ENCODE data around the gene HJURP. TPM values are rescaled to one million over a fixed set of nuclear protein-coding genes. Genes with fewer than 3 reads are reported as not detected.

HJURP gene
- total RNA-seq, 1 experiment from 2014 or later: 49.7 TPM

- H3K9me3 Mint-ChIP-seq: peaks cover 0 to 2% of the 10 kb centered on the region in 2 experiments; a peak in 1 of 5 replicates
- Histone ChIP-seq H3K27ac (ENCODE audit: insufficient read length, low read depth, low read length) (no peak overlapping the region), H2AK5ac (ENCODE audit: insufficient read length, low read length) (no peak overlapping the region), H3K9ac (ENCODE audit: extremely low read depth, insufficient read length, low read length) (no peak overlapping the region), H3K79me2 (ENCODE audit: insufficient read depth, low read length) (no peaks in the 10 kb centered on the region), H4K20me1 (ENCODE audit: control insufficient read depth, insufficient read depth, insufficient read length) (no peaks in the 10 kb centered on the region), H4K8ac (replicated peaks; ENCODE audit: insufficient read length, low read depth, low read length) (no peak overlapping the region), H3K4me2 (ENCODE audit: insufficient read depth, insufficient read length, low read length) (no peak overlapping the region), H3K79me1 (ENCODE audit: insufficient read depth, low read depth, low read length, poor library complexity, severe bottlenecking) (no peaks in the 10 kb centered on the region), H3K27me3 (ENCODE audit: insufficient read depth, low read length) (no peaks in the 10 kb centered on the region), H3K18ac (ENCODE audit: insufficient read length, low read depth, low read length) (no peak overlapping the region), H3K14ac (ENCODE audit: insufficient read depth, low read length) (no peak overlapping the region), H2BK5ac (ENCODE audit: insufficient read length, low read length) (no peak overlapping the region), H3K4ac (ENCODE audit: low read depth, low read length) (no peak overlapping the region), H3K23ac (ENCODE audit: insufficient read length, low read depth, low read length) (no peak overlapping the region), H3K9me3 (ENCODE audit: control insufficient read depth, low read depth, low read length) (no peaks in the 10 kb centered on the region), H4K91ac (ENCODE audit: insufficient read length, low read depth, low read length) (no peak overlapping the region), H2AFZ (ENCODE audit: low read length) (no peak overlapping the region), H2BK15ac (ENCODE audit: low read depth, low read length) (no peak overlapping the region), H4K5ac (ENCODE audit: insufficient read length, low read depth, low read length) (no peak overlapping the region), H3K23me2 (ENCODE audit: insufficient read length, low read depth, low read length, poor library complexity, severe bottlenecking) (no peaks in the 10 kb centered on the region), H2BK120ac (ENCODE audit: low read depth, low read length, poor library complexity, severe bottlenecking) (no peak overlapping the region), H3T11ph (ENCODE audit: low read length) (no peak overlapping the region), H2BK20ac (ENCODE audit: low read depth, low read length, poor library complexity, severe bottlenecking) (no peak overlapping the region), H3K4me1 (ENCODE audit: insufficient read depth, low read length) (no peaks in the 10 kb centered on the region), H2BK12ac (ENCODE audit: insufficient read length, low read depth, low read length) (no peak overlapping the region), H3K56ac (ENCODE audit: insufficient read length, low read depth, low read length) (no peak overlapping the region)
- H3K27ac Mint-ChIP-seq: no peak overlapping the region
- no peak for DNase-seq
- no CpG with 5 or more reads among the region's 3 CpGs for WGBS (ENCODE audit: extremely low coverage, insufficient read length, low lambda C conversion rate)
- no peak overlapping the region for H3K4me3 Mint-ChIP-seq
- H3K4me1 Mint-ChIP-seq: no peaks in the 10 kb centered on the region
- no peaks in the 10 kb centered on the region for H3K36me3 Mint-ChIP-seq (ENCODE audit: insufficient read depth in 1 of 3, low read depth in 3 of 3)
- TF ChIP-seq, protein P1, sequence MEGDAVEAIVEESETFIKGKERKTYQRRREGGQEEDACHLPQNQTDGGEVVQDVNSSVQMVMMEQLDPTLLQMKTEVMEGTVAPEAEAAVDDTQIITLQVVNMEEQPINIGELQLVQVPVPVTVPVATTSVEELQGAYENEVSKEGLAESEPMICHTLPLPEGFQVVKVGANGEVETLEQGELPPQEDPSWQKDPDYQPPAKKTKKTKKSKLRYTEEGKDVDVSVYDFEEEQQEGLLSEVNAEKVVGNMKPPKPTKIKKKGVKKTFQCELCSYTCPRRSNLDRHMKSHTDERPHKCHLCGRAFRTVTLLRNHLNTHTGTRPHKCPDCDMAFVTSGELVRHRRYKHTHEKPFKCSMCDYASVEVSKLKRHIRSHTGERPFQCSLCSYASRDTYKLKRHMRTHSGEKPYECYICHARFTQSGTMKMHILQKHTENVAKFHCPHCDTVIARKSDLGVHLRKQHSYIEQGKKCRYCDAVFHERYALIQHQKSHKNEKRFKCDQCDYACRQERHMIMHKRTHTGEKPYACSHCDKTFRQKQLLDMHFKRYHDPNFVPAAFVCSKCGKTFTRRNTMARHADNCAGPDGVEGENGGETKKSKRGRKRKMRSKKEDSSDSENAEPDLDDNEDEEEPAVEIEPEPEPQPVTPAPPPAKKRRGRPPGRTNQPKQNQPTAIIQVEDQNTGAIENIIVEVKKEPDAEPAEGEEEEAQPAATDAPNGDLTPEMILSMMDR (conservative IDR thresholded peaks at IDR 0.05): no peak
- peaks cover 15% of the 10 kb centered on the region for H3K27me3 Mint-ChIP-seq (ENCODE audit: low read depth)
Measured at GRCh38 chr2:233813236-233814055, 40.9 kb downstream of the HJURP start.

Measured in H9 (cell line).